Breast epithelium (tissue), 4 donors: ENCODE measurements around the gene KCNQ5. TPM values are rescaled to one million over a fixed set of nuclear protein-coding genes. Genes with fewer than 3 reads are reported as not detected.
"Not testable (repeated sequence)": the region's sequence is repeated elsewhere in the genome, so short reads cannot be mapped to it uniquely, and the experiment has no call there.

Experiments used
- DNase-seq, 2 donors: peaks; one replicate each; pipeline ENCODE4 v3.0.0-alpha.2; 2019; ENCODE audit warnings: low spot score in 2 of 2
- H3K27ac ChIP-seq, 2 donors: fragments of 200-600 bp; sonication (generic) in 1 of 2; one replicate each; pipeline ENCODE4 v1.5.1; 2016 to 2019; ENCODE audit warnings: mild to moderate bottlenecking in 1 of 2
- H3K27me3 ChIP-seq, 2 donors: fragments of 200-600 bp; sonication (generic) in 1 of 2; one replicate each; pipeline versions ENCODE4 v1.5.1 to v1.6.0; 2017 to 2019; ENCODE audit warnings: control low read depth in 1 of 2, mild to moderate bottlenecking in 1 of 2
- H3K36me3 ChIP-seq: fragments of 200-600 bp; one replicate; pipeline ENCODE4 v1.5.1; 2019
- H3K4me1 ChIP-seq, 2 donors: fragments of 200-600 bp; sonication (generic); one replicate each; pipeline ENCODE4 v1.5.1; 2016 to 2019; ENCODE audit warnings: control low read depth in 1 of 2
- H3K4me3 ChIP-seq, 3 donors: fragments of 200-600 bp; sonication (generic); 1 replicate in 2 of 3; 2 replicates in 1 of 3; pipeline ENCODE4 v1.5.1; 2016 to 2019; ENCODE audit warnings: mild to moderate bottlenecking in 3 of 3, moderate library complexity in 2 of 3
- H3K9me3 ChIP-seq, 2 donors: fragments of 200-600 bp; sonication (generic) in 1 of 2; one replicate each; pipeline ENCODE4 v1.5.1; 2016 to 2019; ENCODE audit warnings: control low read depth in 1 of 2
- CTCF ChIP-seq, 3 donors: fragments of 450-650 bp; IDR thresholded peaks; one replicate each; pipeline ENCODE4 v1.5.1; 2016 to 2017; ENCODE audit warnings: antibody characterized with exemption in 3 of 3, mild to moderate bottlenecking in 3 of 3, moderate library complexity in 3 of 3
- POLR2A ChIP-seq: fragments of 450-650 bp; IDR thresholded peaks from one replicate; pipeline ENCODE4 v1.6.1; 2016; ENCODE audit warnings: antibody characterized with exemption, mild to moderate bottlenecking, moderate library complexity
- POLR2AphosphoS5 ChIP-seq, 3 donors: sonication (generic); formaldehyde crosslinking; IDR thresholded peaks; one replicate each; pipeline ENCODE4 v1.6.1; 2017; ENCODE audit warnings: antibody characterized with exemption in 3 of 3
- intact Hi-C: fragments of 100-400 bp; cut with DNase I; formaldehyde crosslinking; loops from one replicate; pipeline ENCODE4 v1.15.1; 2023; ENCODE audit warnings: low total_unique reads
- total RNA-seq, 3 donors: library from RNA; depleted of rRNA; stranded (reverse); fragments of >200 nt; gene quantifications; one replicate each; pipeline ENCODE4 v1.1.0, GENCODE V29; 2016

Gene KCNQ5
- total RNA-seq = 1 to 10 TPM in 1 of 3 donors, under 1 TPM in 2; 0.16 to 1.0 (median 0.33) TPM

- intact Hi-C loops = no loop called here
- Histone ChIP-seq H3K27ac (no peak within 1 kb of the TSS), H3K27me3 (peaks cover 0 to 31% of the 10 kb centered on the region in 2 donors), H3K4me3 (peak within 1 kb of the TSS; percentile 37 to 74 (median 54)), H3K36me3 (no peaks in the 10 kb centered on the region), H3K9me3 (no peaks in the 10 kb centered on the region), H3K4me1 (peaks cover 6 to 8% of the 10 kb centered on the region in 2 donors)
- TF ChIP-seq POLR2A (no peak), CTCF (IDR thresholded peaks at IDR 0.05) (no peak), POLR2AphosphoS5 (IDR thresholded peaks at IDR 0.05) (no peak)
- DNase-seq = no peak
Observed at GRCh38 chr6:72621291-72622093, at the start of gene KCNQ5. Gene KCNQ5, plus strand, starts transcription at chr6:72622064.

GRCh38 chr6:72579865-72580264, 42.0 kb upstream of the KCNQ5 start:
- no peaks in the 10 kb centered on the region for H3K27me3 ChIP-seq
- DNase-seq = no peak

GRCh38 chr6:72580281-72580940, 41.5 kb upstream of the KCNQ5 start:
- no peak overlapping the region for H3K4me3 ChIP-seq
- TF ChIP-seq CTCF (IDR thresholded peaks at IDR 0.05) (no peak), POLR2AphosphoS5 (IDR thresholded peaks at IDR 0.05) (no peak), POLR2A (no peak)
- H3K36me3 ChIP-seq = no peaks in the 10 kb centered on the region
- no peaks in the 10 kb centered on the region for H3K27me3 ChIP-seq
- H3K4me1 ChIP-seq = no peaks in the 10 kb centered on the region
- intact Hi-C loops = no loop called here
- no peak for DNase-seq
- no peak overlapping the region for H3K27ac ChIP-seq
- no peaks in the 10 kb centered on the region for H3K9me3 ChIP-seq

More at GRCh38 chr6:72579865-72580264, 42.0 kb upstream of the KCNQ5 start:
- no peaks in the 10 kb centered on the region for H3K36me3 ChIP-seq
- no peak overlapping the region for H3K4me3 ChIP-seq
- no peaks in the 10 kb centered on the region for H3K4me1 ChIP-seq
- TF ChIP-seq POLR2A (no peak), POLR2AphosphoS5 (IDR thresholded peaks at IDR 0.05) (no peak), CTCF (IDR thresholded peaks at IDR 0.05) (no peak)
- no peaks in the 10 kb centered on the region for H3K9me3 ChIP-seq
- intact Hi-C loops = no loop called here
- no peak overlapping the region for H3K27ac ChIP-seq

- H3K9me3 ChIP-seq, H3K27me3 ChIP-seq, H3K4me1 ChIP-seq, intact Hi-C loops, DNase-seq, H3K27ac ChIP-seq, H3K36me3 ChIP-seq, H3K4me3 ChIP-seq: not testable (repeated sequence)
Observed at GRCh38 chr6:72580950-72581349, 40.9 kb upstream of the KCNQ5 start.

GRCh38 chr6:72588155-72588554, 33.7 kb upstream of the KCNQ5 start:
- TF ChIP-seq CTCF (IDR thresholded peaks at IDR 0.05) (no peak), POLR2AphosphoS5 (IDR thresholded peaks at IDR 0.05) (no peak), POLR2A (no peak)
- no peak overlapping the region for H3K27ac ChIP-seq
- H3K4me3 ChIP-seq = no peak overlapping the region
- H3K27me3 ChIP-seq = no peaks in the 10 kb centered on the region
- intact Hi-C loops = no loop called here
- no peaks in the 10 kb centered on the region for H3K9me3 ChIP-seq
- no peaks in the 10 kb centered on the region for H3K36me3 ChIP-seq
- H3K4me1 ChIP-seq = no peaks in the 10 kb centered on the region
- no peak for DNase-seq
